ENCODE measurements around the gene NR3C2. TPM values are rescaled to one million over a fixed set of nuclear protein-coding genes. Genes with fewer than 3 reads are reported as not detected.

The NR3C2 gene
- total RNA-seq, 1 experiment from 2014 or later, result 2.8 TPM

- Histone ChIP-seq H3K4me2 (ENCODE audit: low read length) (no peak overlapping the region), H3K9ac (ENCODE audit: low read length) (no peak overlapping the region), H3K4me3 (ENCODE audit: low read length) (no peak overlapping the region), H2AFZ (ENCODE audit: low read length) (no peak overlapping the region), H3K79me2 (ENCODE audit: low read length) (no peaks in the 10 kb centered on the region), H3K4me1 (ENCODE audit: insufficient read depth, low read length) (no peaks in the 10 kb centered on the region), H3K27me3 (ENCODE audit: low read length) (no peaks in the 10 kb centered on the region), H4K20me1 (ENCODE audit: low read length) (no peaks in the 10 kb centered on the region), H3K9me2 (replicated peaks; ENCODE audit: low read length) (no peaks in the 10 kb centered on the region), H3F3A (ENCODE audit: low read length, unreplicated experiment) (no peaks in the 10 kb centered on the region), H3K27ac (ENCODE audit: low read length) (no peak overlapping the region), H3K36me3 (ENCODE audit: low read depth, low read length) (no peaks in the 10 kb centered on the region), H3K9me3 (ENCODE audit: low read length) (no peaks in the 10 kb centered on the region)
- DNase-seq (no peak), ATAC-seq (no peak)
- BruUV-seq (replicated peaks), result no TSS peak
- CTCF ChIA-PET, result no interaction called here
- intact Hi-C loops (cut with micrococcal nuclease), result no loop called here
- POLR2A ChIA-PET (ENCODE audit: unreplicated experiment), result no interaction called here
- TF ChIP-seq EZH2phosphoT487 (IDR thresholded peaks at IDR 0.05; ENCODE audit: borderline replicate concordance, low read length) (no peak), CTCF (conservative IDR thresholded peaks at IDR 0.05; ENCODE audit: low read depth, low read length) (no peak), EZH2 (IDR thresholded peaks at IDR 0.05; ENCODE audit: low read length, unreplicated experiment) (no peak)
These were observed 289.2 kb downstream of the NR3C2 start for GRCh38 chr4:148152868-148153625.

GRCh38 chr4:148151806-148152205 is 290.4 kb downstream of the NR3C2 start:
- CTCF ChIA-PET, result no interaction called here
- intact Hi-C loops (cut with micrococcal nuclease), result no loop called here

GRCh38 chr4:148145475-148145874 is 296.7 kb downstream of the NR3C2 start:
- no peaks in the 10 kb centered on the region for H3K9me2 ChIP-seq (replicated peaks; ENCODE audit: low read length)
- H3K4me3 ChIP-seq (ENCODE audit: low read length), result no peak overlapping the region
- no peaks in the 10 kb centered on the region for H3K9me3 ChIP-seq (ENCODE audit: low read length)
- no peaks in the 10 kb centered on the region for H3K27me3 ChIP-seq (ENCODE audit: low read length)
- no peaks in the 10 kb centered on the region for H3F3A ChIP-seq (ENCODE audit: low read length, unreplicated experiment)
- H4K20me1 ChIP-seq (ENCODE audit: low read length), result no peaks in the 10 kb centered on the region
- DNase-seq (no peak), ATAC-seq (no peak)
- H3K27ac ChIP-seq (ENCODE audit: low read length), result no peak overlapping the region
- no peaks in the 10 kb centered on the region for H3K36me3 ChIP-seq (ENCODE audit: low read depth, low read length)
- no peak overlapping the region for H3K4me2 ChIP-seq (ENCODE audit: low read length)
- TF ChIP-seq EZH2phosphoT487 (IDR thresholded peaks at IDR 0.05; ENCODE audit: borderline replicate concordance, low read length), result no peak
- TF ChIP-seq CTCF (conservative IDR thresholded peaks at IDR 0.05; ENCODE audit: low read depth, low read length), result no peak
- no peak for TF ChIP-seq EZH2 (IDR thresholded peaks at IDR 0.05; ENCODE audit: low read length, unreplicated experiment)
- no peaks in the 10 kb centered on the region for H3K79me2 ChIP-seq (ENCODE audit: low read length)
- ChIA-PET POLR2A (ENCODE audit: unreplicated experiment) (no interaction called here), CTCF (no interaction called here)
- no TSS peak for BruUV-seq (replicated peaks)
- intact Hi-C loops (cut with micrococcal nuclease), result no loop called here
- H3K4me1 ChIP-seq (ENCODE audit: insufficient read depth, low read length), result no peaks in the 10 kb centered on the region
- no peak overlapping the region for H2AFZ ChIP-seq (ENCODE audit: low read length)
- H3K9ac ChIP-seq (ENCODE audit: low read length), result no peak overlapping the region

More at GRCh38 chr4:148151806-148152205, 290.4 kb downstream of the NR3C2 start:
- no peaks in the 10 kb centered on the region for H4K20me1 ChIP-seq (ENCODE audit: low read length)
- no peaks in the 10 kb centered on the region for H3K9me2 ChIP-seq (replicated peaks; ENCODE audit: low read length)
- no peak overlapping the region for H3K4me2 ChIP-seq (ENCODE audit: low read length)
- no peak overlapping the region for H2AFZ ChIP-seq (ENCODE audit: low read length)
- POLR2A ChIA-PET (ENCODE audit: unreplicated experiment), result no interaction called here
- H3K79me2 ChIP-seq (ENCODE audit: low read length), result no peaks in the 10 kb centered on the region
- H3K27ac ChIP-seq (ENCODE audit: low read length), result no peak overlapping the region
- no peaks in the 10 kb centered on the region for H3F3A ChIP-seq (ENCODE audit: low read length, unreplicated experiment)
- no peak for TF ChIP-seq EZH2 (IDR thresholded peaks at IDR 0.05; ENCODE audit: low read length, unreplicated experiment)
- ATAC-seq, result no peak
- no peaks in the 10 kb centered on the region for H3K27me3 ChIP-seq (ENCODE audit: low read length)
- BruUV-seq (replicated peaks), result no TSS peak
- H3K4me3 ChIP-seq (ENCODE audit: low read length), result no peak overlapping the region
- H3K4me1 ChIP-seq (ENCODE audit: insufficient read depth, low read length), result no peaks in the 10 kb centered on the region
- no peaks in the 10 kb centered on the region for H3K36me3 ChIP-seq (ENCODE audit: low read depth, low read length)
- no peak overlapping the region for H3K9ac ChIP-seq (ENCODE audit: low read length)
- no peak for DNase-seq
- no peaks in the 10 kb centered on the region for H3K9me3 ChIP-seq (ENCODE audit: low read length)
